Measurements from ENCODE around the gene SND1. TPM values are rescaled to one million over a fixed set of nuclear protein-coding genes. Genes with fewer than 3 reads are reported as not detected.
A peak's percentile ranks its signal among the peaks of the same experiment; 100 is the strongest.

SND1 gene
- total and polyA plus RNA-seq, 2 donors (not counting 1 experiment from before 2014, with no cell fraction given): 44.4 to 165 TPM

GRCh38 chr7:127792528-127793342, 140.7 kb downstream of the SND1 start:
- Mint-ChIP-seq H3K27me3 (no peaks in the 10 kb centered on the region), H3K9me3 (ENCODE audit: insufficient read depth) (no peaks in the 10 kb centered on the region), H3K27ac (no peak overlapping the region), H3K4me3 (no peak overlapping the region), H3K4me1 (peaks cover 44% of the 10 kb centered on the region)
- intact Hi-C loops (cut with micrococcal nuclease): no loop called here
- Histone ChIP-seq H3K9ac (ENCODE audit: low read length) (no peak overlapping the region), H3K4me3 (ENCODE audit: control extremely low read depth in 1 of 5, extremely low read depth in 1 of 5, insufficient read depth in 1 of 5, low read depth in 2 of 5, low read length in 4 of 5) (no peak overlapping the region), H3K79me2 (ENCODE audit: control insufficient read depth, insufficient read depth, low read length) (peaks cover 12% of the 10 kb centered on the region), H3K27ac (ENCODE audit: low read length in 2 of 2) (no peak overlapping the region), H2AFZ (ENCODE audit: insufficient read depth, low read depth, low read length, poor library complexity, severe bottlenecking) (no peak overlapping the region), H3K36me3 (replicated peaks in 1 of 2; ENCODE audit: control extremely low read depth in 1 of 2, control insufficient read depth in 1 of 2, extremely low read depth in 1 of 2, insufficient read depth in 2 of 2, low read length in 1 of 2) (no peaks in the 10 kb centered on the region), H3K27me3 (replicated peaks in 1 of 4; ENCODE audit: control extremely low read depth in 1 of 4, control insufficient read depth in 3 of 4, insufficient read depth in 4 of 4, low read length in 3 of 4) (no peaks in the 10 kb centered on the region), H3K9me3 (ENCODE audit: control extremely low read depth in 1 of 3, control insufficient read depth in 2 of 3, insufficient read depth in 1 of 3, low read length in 2 of 3) (no peaks in the 10 kb centered on the region), H4K20me1 (ENCODE audit: control insufficient read depth, insufficient read depth, low read length, poor library complexity, severe bottlenecking) (peaks cover 21% of the 10 kb centered on the region), H3K4me2 (replicated peaks; ENCODE audit: low read depth, low read length, poor library complexity, severe bottlenecking) (peak overlapping the region; percentile 28), H3K4me1 (ENCODE audit: control insufficient read depth in 2 of 2, insufficient read depth in 2 of 2, low read length in 2 of 2) (peaks cover 25 to 26% of the 10 kb centered on the region in 2 donors)
- TF ChIP-seq EZH2 (IDR thresholded peaks at IDR 0.05; ENCODE audit: borderline replicate concordance, insufficient read depth, low read depth, low read length, poor library complexity, severe bottlenecking) (no peak), CTCF (IDR thresholded peaks at IDR 0.05) (peak; percentile 68)
- no peak for ATAC-seq (ENCODE audit: low read depth)
- peak; percentile 30 for DNase-seq
- WGBS (ENCODE audit: insufficient coverage): 100% methylated on average over 5 of the region's 5 CpGs
- POLR2A ChIA-PET: no interaction called here
- CTCF ChIA-PET: interaction anchor here (0.9 to 2.0 kb wide), 11 partner anchors 9 to 343 kb away, joined by 3 to 8 read pairs (median 3); no protein-coding TSS in a partner anchor

- peak overlapping the region; percentile 28 for H3K4me2 ChIP-seq (replicated peaks; ENCODE audit: low read depth, low read length, poor library complexity, severe bottlenecking)
- peak overlapping the region; percentile 39 for H3K27ac Mint-ChIP-seq
- ATAC-seq (ENCODE audit: low read depth): peak; percentile 94
Measured at GRCh38 chr7:127793582-127793981, 141.6 kb downstream of the SND1 start.

More at GRCh38 chr7:127793582-127793981, 141.6 kb downstream of the SND1 start:
- Histone ChIP-seq H2AFZ (ENCODE audit: insufficient read depth, low read depth, low read length, poor library complexity, severe bottlenecking) (no peak overlapping the region), H3K79me2 (ENCODE audit: control insufficient read depth, insufficient read depth, low read length) (peaks cover 20% of the 10 kb centered on the region), H3K36me3 (replicated peaks in 1 of 2; ENCODE audit: control extremely low read depth in 1 of 2, control insufficient read depth in 1 of 2, extremely low read depth in 1 of 2, insufficient read depth in 2 of 2, low read length in 1 of 2) (no peaks in the 10 kb centered on the region), H3K27me3 (replicated peaks in 1 of 4; ENCODE audit: control extremely low read depth in 1 of 4, control insufficient read depth in 3 of 4, insufficient read depth in 4 of 4, low read length in 3 of 4) (no peaks in the 10 kb centered on the region), H3K4me3 (ENCODE audit: control extremely low read depth in 1 of 5, extremely low read depth in 1 of 5, insufficient read depth in 1 of 5, low read depth in 2 of 5, low read length in 4 of 5) (no peak overlapping the region), H4K20me1 (ENCODE audit: control insufficient read depth, insufficient read depth, low read length, poor library complexity, severe bottlenecking) (peaks cover 19% of the 10 kb centered on the region), H3K4me1 (ENCODE audit: control insufficient read depth in 2 of 2, insufficient read depth in 2 of 2, low read length in 2 of 2) (peaks cover 19 to 21% of the 10 kb centered on the region in 2 donors), H3K9ac (ENCODE audit: low read length) (no peak overlapping the region), H3K9me3 (ENCODE audit: control extremely low read depth in 1 of 3, control insufficient read depth in 2 of 3, insufficient read depth in 1 of 3, low read length in 2 of 3) (no peaks in the 10 kb centered on the region), H3K27ac (ENCODE audit: low read length in 2 of 2) (no peak overlapping the region)
- POLR2A ChIA-PET: no interaction called here
- no peak for TF ChIP-seq EZH2 (IDR thresholded peaks at IDR 0.05; ENCODE audit: borderline replicate concordance, insufficient read depth, low read depth, low read length, poor library complexity, severe bottlenecking)
- TF ChIP-seq CTCF (IDR thresholded peaks at IDR 0.05): no peak
- 0% methylated on average over 1 of the region's 4 CpGs for WGBS (ENCODE audit: insufficient coverage)
- peak; percentile 67 for DNase-seq
- Mint-ChIP-seq H3K4me3 (peak overlapping the region; percentile 1), H3K4me1 (peaks cover 35% of the 10 kb centered on the region), H3K27me3 (no peaks in the 10 kb centered on the region), H3K9me3 (ENCODE audit: insufficient read depth) (no peaks in the 10 kb centered on the region)
- CTCF ChIA-PET: interaction anchor here (1.0 to 2.0 kb wide), 7 partner anchors 8 to 416 kb away, joined by 3 to 8 read pairs (median 3); no protein-coding TSS in a partner anchor
- intact Hi-C loops (cut with micrococcal nuclease): no loop called here

Data from B cell (primary cell).